ENCODE results near the gene CCDC144A.
"Not testable (repeated sequence)": the region's sequence is repeated elsewhere in the genome, so short reads cannot be mapped to it uniquely, and the experiment has no call there.

GRCh38 chr17:16746571-16746970, 56.5 kb downstream of the CCDC144A start:
- TF ChIP-seq POLR2A, CTCF (IDR thresholded peaks at IDR 0.05): not testable (repeated sequence)

Data from right lobe of liver (tissue), 4 donors.